IPS-20b (cell line): ENCODE data around the gene KRTAP10-3.
"Not testable (repeated sequence)": the region's sequence is repeated elsewhere in the genome, so short reads cannot be mapped to it uniquely, and the experiment has no call there.

Experiments
- H3K27ac ChIP-seq: one replicate; pipeline ENCODE4 v1.5.1; 2013; ENCODE audit warnings: low read length
- H3K27me3 ChIP-seq: 2 replicates; pipeline ENCODE4 v1.6.1; 2013; ENCODE audit warnings: mild to moderate bottlenecking, low read length, inconsistent platforms; ENCODE audit not compliant: insufficient read depth
- H3K36me3 ChIP-seq: 2 replicates; pipeline ENCODE4 v1.6.1; 2013; ENCODE audit warnings: low read depth, mild to moderate bottlenecking, inconsistent platforms, low read length, moderate library complexity; ENCODE audit not compliant: insufficient read depth
- H3K4me1 ChIP-seq: 2 replicates; pipeline ENCODE4 v1.6.1; 2013; ENCODE audit warnings: mild to moderate bottlenecking, control low read depth, inconsistent platforms, low read length, moderate library complexity; ENCODE audit not compliant: insufficient read depth
- H3K4me3 ChIP-seq: 2 replicates; pipeline ENCODE4 v1.5.1; 2013; ENCODE audit warnings: mild to moderate bottlenecking, low read length, inconsistent platforms
- H3K9ac ChIP-seq: 2 replicates; pipeline ENCODE4 v1.6.1; 2013; ENCODE audit warnings: low read depth, mild to moderate bottlenecking, inconsistent platforms, low read length, moderate library complexity
- H3K9me3 ChIP-seq: 2 replicates; pipeline ENCODE4 v1.6.1; 2013; ENCODE audit warnings: mild to moderate bottlenecking, low read depth, low read length, inconsistent platforms; ENCODE audit not compliant: insufficient read depth

Gene KRTAP10-3

DNA sequence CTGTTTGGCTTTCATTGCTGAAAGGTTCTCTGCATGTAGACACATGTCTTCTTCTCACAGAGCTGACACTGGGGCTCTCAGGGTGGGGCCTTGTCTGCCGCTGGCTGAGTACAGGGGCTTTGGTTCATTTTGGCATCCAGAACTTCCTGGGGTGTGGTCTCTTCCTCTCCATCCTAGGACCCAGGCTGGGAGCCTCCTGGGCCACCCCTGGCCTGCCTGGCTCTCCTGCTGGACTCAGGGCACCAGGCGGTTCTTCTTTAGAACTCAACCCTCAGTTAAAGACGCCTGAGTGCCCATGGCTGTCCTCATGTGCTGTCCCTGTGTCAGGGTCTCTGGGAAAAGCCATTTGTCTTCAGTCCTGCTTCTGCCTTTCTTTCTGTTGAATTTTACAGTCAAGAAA, 27.3 kb upstream of the KRTAP10-3 start:
- H3K4me1 ChIP-seq = no peaks in the 10 kb centered on the region
- no peak overlapping the region for H3K9ac ChIP-seq
- no peaks in the 10 kb centered on the region for H3K27me3 ChIP-seq
- H3K4me3 ChIP-seq = no peak overlapping the region
- H3K27ac ChIP-seq = no peak overlapping the region
- no peaks in the 10 kb centered on the region for H3K36me3 ChIP-seq
- no peaks in the 10 kb centered on the region for H3K9me3 ChIP-seq

DNA sequence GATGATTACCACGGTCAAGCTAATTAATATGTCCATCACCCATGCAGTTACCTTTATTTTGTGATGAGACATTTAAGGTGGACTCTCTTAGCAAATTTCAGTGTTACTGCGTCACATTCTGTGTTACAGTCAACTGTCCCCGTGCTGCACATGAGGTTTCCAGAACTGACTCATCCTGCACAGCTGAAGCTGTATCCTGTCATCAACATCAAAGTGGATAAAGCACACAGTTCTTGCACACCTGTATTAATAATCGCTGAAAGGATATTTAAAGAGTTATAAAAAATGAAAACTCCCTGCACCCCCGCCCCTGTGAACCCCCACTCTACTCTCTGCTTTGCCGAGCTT, 25.2 kb upstream of the KRTAP10-3 start:
- no peak overlapping the region for H3K9ac ChIP-seq
- no peak overlapping the region for H3K4me3 ChIP-seq
- H3K27me3 ChIP-seq = no peaks in the 10 kb centered on the region
- no peaks in the 10 kb centered on the region for H3K9me3 ChIP-seq
- H3K36me3 ChIP-seq = no peaks in the 10 kb centered on the region
- H3K4me1 ChIP-seq = no peaks in the 10 kb centered on the region
- no peak overlapping the region for H3K27ac ChIP-seq

DNA sequence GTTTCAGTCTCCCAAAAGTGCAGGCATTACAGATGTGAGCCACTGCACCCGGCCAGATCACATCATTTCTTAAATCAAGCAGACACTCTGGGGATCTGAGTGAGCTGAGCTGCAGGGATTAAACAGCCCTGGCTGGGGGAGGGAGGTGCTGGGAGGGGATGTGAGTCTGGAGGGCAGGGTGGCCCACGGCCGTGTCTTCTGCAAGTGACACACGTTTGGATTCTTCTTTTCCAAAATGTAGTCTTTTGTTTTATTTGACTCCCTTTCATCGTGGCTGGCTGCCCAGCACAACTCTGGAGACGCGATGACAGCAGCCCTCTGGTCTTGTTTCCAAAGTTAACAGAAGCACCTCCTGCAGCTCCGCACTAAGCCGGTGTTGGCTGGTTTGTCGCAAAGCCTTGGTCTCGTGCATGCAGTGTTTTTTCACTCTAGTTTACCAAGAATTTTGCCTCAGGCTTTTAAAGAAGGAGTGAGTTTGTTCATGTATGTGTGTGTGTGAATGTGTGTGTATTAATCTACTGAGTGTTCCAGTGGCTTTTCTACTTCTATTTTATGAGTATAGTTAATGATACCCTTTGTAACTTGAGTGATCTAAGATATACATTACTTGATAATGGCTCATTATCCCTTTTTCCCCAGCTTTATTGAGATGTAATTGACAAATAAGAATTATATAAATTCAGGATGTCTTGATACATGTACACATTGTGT, 24.6 kb upstream of the KRTAP10-3 start:
- Histone ChIP-seq H3K27me3 (no peaks in the 10 kb centered on the region), H3K9ac (no peak overlapping the region), H3K36me3 (no peaks in the 10 kb centered on the region), H3K4me1 (no peaks in the 10 kb centered on the region), H3K4me3 (no peak overlapping the region), H3K27ac (no peak overlapping the region), H3K9me3 (no peaks in the 10 kb centered on the region)

DNA sequence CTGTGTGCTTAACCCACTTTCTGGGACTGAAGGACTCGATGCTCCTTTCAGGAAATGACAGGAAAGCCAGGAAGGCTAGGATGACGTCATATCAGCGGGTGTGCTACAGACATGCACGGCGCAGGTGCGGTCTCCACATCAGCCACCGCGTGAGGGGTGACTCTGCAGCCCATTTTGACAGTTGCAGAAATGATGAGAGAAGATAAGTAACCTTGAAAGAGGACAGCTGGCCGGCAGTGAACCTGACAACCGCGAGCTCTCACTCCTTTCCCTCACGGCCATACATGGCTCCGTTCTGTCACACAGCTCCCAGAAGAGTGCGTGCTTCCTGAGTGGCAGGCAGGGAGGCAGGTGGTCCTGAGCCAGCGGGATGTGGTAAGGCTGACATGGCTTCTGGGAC, 23.5 kb upstream of the KRTAP10-3 start:
- H3K9ac ChIP-seq = no peak overlapping the region
- no peaks in the 10 kb centered on the region for H3K27me3 ChIP-seq
- H3K9me3 ChIP-seq = peaks cover 3% of the 10 kb centered on the region; the same call in 1 of the 2 replicates
- no peak overlapping the region for H3K4me3 ChIP-seq
- H3K27ac ChIP-seq = no peak overlapping the region
- H3K36me3 ChIP-seq = no peaks in the 10 kb centered on the region
- no peaks in the 10 kb centered on the region for H3K4me1 ChIP-seq

DNA sequence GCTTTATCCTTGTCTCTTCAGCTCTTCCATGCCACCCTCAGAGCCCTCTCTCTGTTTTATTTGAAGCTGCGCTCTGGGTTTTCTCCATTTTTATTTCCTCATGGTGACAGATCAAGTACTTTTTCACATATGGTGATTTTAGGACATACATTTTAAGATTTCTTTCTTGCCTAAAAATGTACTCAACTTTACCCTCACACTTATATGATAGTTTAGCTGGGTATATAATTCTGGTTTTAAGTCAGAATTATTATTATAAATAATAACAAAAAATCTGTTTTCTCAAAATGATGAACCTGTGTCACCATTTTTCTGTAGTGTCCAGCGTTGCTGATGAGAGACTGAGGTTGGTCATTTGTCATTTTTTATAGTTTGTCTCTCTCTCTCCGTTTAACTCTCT, 22.6 kb upstream of the KRTAP10-3 start:
- Histone ChIP-seq H3K36me3 (no peaks in the 10 kb centered on the region), H3K9ac (no peak overlapping the region), H3K4me3 (no peak overlapping the region), H3K27me3 (no peaks in the 10 kb centered on the region), H3K27ac (no peak overlapping the region), H3K4me1 (no peaks in the 10 kb centered on the region), H3K9me3 (peaks cover 6% of the 10 kb centered on the region)

DNA sequence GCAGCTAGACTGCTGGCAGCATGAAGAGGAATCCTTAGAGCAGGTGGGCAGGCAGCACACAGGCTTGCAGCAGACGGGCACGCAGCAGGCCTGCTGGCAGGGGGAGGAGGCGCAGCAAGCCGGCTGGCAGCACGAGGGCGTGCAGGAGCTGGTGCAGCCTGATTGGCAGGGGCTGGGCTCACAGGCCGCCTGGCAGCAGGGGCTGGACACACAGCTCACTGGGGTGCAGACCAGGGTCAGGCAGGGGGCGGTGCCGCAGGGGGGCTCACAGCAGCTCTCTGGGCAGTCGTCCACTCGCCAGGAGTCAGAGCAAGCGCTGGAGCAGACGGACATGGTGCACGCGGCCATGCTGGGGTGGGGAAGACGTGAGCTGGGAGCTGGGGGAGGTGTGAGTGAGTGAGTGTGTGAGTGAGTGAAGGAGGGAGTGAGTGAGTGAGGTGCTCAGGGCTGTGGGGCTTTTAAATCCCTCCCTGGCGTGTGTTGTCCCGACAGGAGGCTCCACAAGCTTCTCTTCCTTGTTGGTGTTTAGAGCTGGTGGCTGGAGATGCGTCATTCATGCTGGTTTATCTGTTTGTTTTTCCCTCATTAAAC, 21.7 kb upstream of the KRTAP10-3 start, which contains the start of gene KRTAP10-5:
Gene KRTAP10-5 (minus strand): TSS at position 374 of the 591 bp plus-strand sequence. CDS start 26 bp downstream, at position 348.
- not testable (repeated sequence) for H3K4me3 ChIP-seq, H3K27me3 ChIP-seq, H3K9ac ChIP-seq, H3K36me3 ChIP-seq, H3K4me1 ChIP-seq, H3K27ac ChIP-seq, H3K9me3 ChIP-seq

DNA sequence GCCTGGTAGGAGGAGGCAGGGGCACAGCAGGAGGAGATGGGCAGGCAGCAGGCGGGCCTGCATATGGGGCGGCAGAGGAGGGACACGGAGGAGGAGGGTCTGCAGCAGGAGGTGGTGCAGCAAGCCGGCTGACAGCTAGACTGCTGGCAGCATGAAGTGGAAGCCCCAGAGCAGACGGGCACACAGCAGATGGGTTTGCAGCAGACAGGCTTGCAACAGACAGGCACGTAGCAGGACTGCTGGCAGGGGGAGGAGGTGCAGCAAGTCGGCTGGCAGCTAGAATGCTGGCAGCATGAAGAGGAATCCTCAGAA, 21.2 kb upstream of the KRTAP10-3 start:
- no peak overlapping the region for H3K27ac ChIP-seq
- H3K9ac ChIP-seq = no peak overlapping the region
- H3K27me3 ChIP-seq = no peaks in the 10 kb centered on the region
- no peaks in the 10 kb centered on the region for H3K36me3 ChIP-seq
- no peaks in the 10 kb centered on the region for H3K4me1 ChIP-seq
- H3K9me3 ChIP-seq = peaks cover 6% of the 10 kb centered on the region
- H3K4me3 ChIP-seq = no peak overlapping the region

DNA sequence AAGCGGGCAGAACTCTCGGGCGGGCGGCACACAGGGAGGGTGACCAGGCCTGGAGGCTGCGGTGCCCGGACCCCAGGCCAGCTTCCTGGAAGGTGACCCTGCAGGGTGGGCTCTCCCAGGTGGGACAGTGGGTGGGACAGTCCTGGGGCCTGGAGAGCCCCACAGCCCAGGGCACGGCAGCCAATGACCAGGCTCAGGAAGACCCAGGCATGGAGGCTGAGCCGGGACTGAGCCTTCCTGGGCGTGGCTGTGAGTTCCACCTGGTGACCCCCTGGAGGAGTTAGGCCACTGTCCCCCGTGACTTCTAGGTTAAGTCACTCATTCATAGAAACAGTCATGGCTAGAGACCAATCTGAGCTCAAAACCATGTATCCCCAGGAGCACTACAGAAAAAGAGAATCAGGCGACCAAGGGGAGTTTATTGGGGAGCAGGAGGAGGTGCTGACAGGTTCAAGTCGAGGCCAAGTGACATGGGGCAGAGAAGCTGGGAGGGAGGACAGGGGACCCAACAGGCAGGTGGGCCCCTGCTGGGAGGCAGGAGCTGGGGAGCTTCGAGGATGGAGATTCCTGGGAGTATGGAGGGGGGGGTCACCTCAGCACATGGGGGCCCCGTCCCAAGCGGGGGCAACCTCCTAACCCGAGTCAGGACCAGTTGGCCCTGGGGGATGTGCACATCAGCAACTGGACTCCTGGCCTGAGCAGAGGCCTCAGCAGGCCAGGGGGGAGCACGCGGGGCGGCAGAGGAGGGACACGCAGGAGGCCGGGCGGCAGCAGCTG, 20.6 kb upstream of the KRTAP10-3 start:
- Histone ChIP-seq H3K27ac (no peak overlapping the region), H3K36me3 (no peaks in the 10 kb centered on the region), H3K9ac (no peak overlapping the region)

DNA sequence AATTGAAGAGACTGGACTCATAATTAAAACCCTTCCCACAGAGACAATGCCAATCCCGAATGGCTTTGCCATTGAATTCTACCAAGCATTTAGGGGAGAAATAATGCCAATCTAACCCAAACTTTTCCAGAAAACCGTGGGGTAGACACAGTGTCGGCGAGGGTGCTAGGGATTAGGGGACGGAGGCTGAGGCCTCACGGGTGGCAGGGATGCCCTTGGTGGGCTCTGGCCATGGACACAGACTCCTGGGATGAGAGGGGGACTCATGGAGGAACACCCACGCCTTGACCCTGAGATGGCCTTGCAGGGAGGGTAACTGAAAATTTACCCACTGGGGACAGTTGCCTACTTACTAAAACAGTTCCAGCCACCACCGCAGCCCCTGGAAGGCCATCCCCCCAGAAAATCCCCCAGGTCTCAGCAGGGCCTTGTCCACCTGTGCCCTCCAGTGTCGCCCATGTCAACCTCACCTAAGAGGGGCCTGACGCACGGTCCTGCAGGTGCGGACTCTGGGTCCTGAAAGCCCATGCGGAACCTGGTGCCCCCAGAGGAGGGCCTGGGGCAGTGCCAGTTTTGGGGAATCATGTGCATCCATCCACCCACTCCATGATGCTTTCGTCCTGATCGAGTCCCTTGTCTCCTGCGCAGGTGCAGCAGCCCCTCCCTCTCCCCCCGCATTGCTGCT, 19.9 kb upstream of the KRTAP10-3 start:
- no peak overlapping the region for H3K9ac ChIP-seq
- no peak overlapping the region for H3K27ac ChIP-seq
- H3K27me3 ChIP-seq = no peaks in the 10 kb centered on the region
- H3K9me3 ChIP-seq = peaks cover 6% of the 10 kb centered on the region
- no peaks in the 10 kb centered on the region for H3K4me1 ChIP-seq
- H3K4me3 ChIP-seq = no peak overlapping the region
- no peaks in the 10 kb centered on the region for H3K36me3 ChIP-seq

More for the DNA sequence above, 20.6 kb upstream of the KRTAP10-3 start:
- Histone ChIP-seq H3K9me3 (peaks cover 6% of the 10 kb centered on the region), H3K27me3 (no peaks in the 10 kb centered on the region), H3K4me3 (no peak overlapping the region), H3K4me1 (no peaks in the 10 kb centered on the region)

DNA sequence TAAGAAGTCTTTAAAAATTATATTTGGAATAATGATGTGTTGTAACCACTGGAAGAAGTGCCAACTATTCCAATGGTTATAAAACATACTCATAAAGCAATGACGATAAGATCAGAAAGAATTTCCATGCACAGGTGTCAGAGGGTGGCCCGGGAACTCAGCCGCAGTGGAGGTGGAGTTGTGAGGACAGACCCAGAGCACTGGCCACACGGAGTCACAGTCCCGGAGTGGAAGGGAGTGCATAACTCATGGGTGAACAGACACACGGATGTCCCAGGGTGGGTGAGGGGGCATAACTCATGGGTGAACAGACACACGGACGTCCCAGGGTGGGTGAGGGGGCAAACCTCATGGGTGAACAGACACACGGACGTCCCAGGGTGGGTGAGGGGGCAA, 17.4 kb upstream of the KRTAP10-3 start:
- no peak overlapping the region for H3K9ac ChIP-seq
- H3K4me1 ChIP-seq = no peaks in the 10 kb centered on the region
- H3K4me3 ChIP-seq = no peak overlapping the region
- H3K27me3 ChIP-seq = no peaks in the 10 kb centered on the region
- peaks cover 6% of the 10 kb centered on the region for H3K9me3 ChIP-seq
- H3K27ac ChIP-seq = no peak overlapping the region
- no peaks in the 10 kb centered on the region for H3K36me3 ChIP-seq

DNA sequence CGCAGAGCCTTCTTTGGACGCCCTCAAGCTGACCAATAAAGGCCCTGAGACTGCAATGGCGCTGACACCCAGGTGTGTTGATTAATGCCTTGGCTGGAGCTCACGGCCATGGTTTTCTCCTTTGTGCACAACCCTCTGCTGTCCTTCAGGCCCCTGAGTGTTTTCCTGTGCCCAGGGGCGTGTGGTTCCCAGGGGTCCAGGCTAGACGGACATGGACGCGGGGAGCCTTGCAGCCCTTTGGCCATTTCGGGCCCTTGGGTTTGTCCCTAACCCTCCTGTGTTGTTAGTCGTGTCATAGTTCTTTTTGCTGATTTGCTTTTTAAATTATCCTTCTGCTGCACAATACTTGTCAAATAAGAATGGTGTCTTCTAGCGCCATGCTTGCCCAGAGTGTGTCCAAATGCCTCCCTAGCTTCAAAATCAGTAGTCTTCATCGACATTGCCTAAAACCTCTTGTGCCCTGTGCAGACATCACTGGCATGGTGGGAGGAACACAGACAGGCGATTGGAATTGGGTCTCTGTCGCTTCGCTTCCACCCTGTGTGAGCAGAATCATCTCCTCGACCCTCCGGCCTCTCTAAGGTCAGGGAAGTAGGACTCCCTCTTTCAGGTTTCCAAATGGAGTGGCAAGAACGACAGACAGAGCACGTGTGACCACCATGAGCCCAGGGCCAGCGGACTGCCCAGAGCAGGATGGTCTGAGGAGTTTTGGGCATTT, 16.9 kb upstream of the KRTAP10-3 start:
- H3K27ac ChIP-seq = no peak overlapping the region
- no peaks in the 10 kb centered on the region for H3K27me3 ChIP-seq

More for the DNA sequence above, 16.9 kb upstream of the KRTAP10-3 start:
- Histone ChIP-seq H3K9ac (no peak overlapping the region), H3K36me3 (no peaks in the 10 kb centered on the region), H3K9me3 (peaks cover 6% of the 10 kb centered on the region), H3K4me3 (no peak overlapping the region), H3K4me1 (no peaks in the 10 kb centered on the region)
